ENCODE results near the gene TARS3.

Gene TARS3

DNA sequence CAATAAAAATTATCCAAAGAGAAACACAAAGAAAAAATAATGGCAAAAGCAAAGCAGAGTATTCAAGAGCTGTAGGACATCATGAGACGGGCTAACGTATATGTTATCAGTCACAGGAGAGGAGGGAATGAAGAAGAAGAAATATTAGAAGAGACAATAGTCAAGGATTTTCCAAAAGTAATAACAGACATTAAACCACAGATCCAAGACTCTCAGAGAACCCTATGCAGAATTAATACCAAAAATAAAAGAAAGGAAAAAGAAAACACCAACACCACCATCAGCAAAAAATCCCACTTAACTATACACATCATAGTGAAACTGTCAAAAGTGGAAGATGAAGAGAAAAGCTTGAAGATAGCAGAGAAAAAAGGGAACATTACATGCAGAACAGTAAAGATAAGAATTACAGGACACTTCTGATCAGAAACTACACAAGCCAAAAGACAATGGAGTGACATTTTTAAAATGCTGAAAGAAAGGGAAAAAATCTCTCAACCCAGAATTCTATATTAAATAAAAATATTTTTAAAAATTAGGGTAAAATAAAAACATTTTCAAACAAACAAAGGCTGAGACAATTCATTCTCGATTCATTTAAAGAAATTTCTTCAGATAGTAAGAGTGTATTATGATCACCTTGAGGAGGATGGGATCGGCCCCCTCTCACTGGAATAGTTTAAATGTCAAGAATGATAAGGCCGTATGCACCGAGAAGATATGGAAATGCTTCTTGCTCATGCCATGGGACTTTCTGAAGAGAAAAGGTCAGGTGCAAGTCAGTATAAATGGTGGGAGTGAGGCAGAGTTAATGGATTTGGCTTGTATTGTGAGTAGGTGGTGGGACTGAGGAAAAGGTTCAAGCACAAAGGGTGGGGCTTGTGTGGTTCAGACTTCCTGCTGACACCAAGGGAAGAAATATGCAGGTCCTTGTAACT, 100.6 kb downstream of the TARS3 start:
- no peak for DNase-seq (ENCODE audit: low spot score)
- TF ChIP-seq CTCF (IDR thresholded peaks at IDR 0.05; ENCODE audit: borderline replicate concordance, control extremely low read depth, extremely low read depth, insufficient read depth, missing control alignments), result no peak
- in situ Hi-C loops (cut with MboI; ENCODE audit: low sequenced_read_pairs, unreplicated experiment), result no loop called here

DNA sequence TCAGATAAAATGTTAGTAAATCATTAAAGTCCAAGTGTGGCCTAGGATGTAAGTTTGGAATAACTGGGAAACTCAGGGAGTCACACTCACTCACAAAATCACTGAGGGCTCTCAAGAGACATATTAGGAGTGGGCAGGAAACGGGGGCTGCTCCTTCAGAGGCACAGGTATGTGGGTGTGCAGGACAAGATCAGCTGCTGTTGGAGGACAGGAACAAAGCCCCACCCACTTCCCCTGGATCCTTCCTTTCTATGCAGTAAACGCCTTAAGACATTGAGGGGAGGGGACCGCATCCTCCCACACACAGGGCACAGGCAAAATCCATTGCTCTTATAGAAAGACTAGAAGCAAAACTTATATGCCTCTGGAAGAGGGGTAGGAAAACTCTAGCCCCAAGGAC, 102.3 kb downstream of the TARS3 start:
- in situ Hi-C loops (cut with MboI; ENCODE audit: low sequenced_read_pairs, unreplicated experiment), result no loop called here
- DNase-seq (ENCODE audit: low spot score), result no peak
- no peak for TF ChIP-seq CTCF (IDR thresholded peaks at IDR 0.05; ENCODE audit: borderline replicate concordance, control extremely low read depth, extremely low read depth, insufficient read depth, missing control alignments)

DNA sequence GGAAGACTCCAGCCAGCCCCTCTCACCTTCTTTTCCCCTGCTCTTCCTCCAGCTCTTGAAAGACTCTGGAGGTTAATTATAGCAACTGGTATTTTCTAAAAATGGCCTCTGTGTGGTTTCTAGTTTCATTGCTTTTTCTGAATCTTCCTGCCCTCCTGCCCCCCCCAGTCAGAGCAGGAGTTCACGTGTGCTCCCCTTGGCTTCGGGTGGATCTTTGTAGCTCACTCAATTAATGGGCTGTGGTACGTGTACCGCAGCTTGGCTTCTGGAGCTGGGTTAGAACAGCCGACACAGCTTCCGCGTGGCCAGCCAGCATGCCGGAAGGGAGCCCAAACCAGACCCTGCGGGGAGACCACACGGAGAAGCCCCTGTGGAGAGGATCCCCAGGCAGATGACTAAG, 103.6 kb downstream of the TARS3 start:
- DNase-seq (ENCODE audit: low spot score), result peak; percentile 36
- in situ Hi-C loops (cut with MboI; ENCODE audit: low sequenced_read_pairs, unreplicated experiment), result no loop called here

DNA sequence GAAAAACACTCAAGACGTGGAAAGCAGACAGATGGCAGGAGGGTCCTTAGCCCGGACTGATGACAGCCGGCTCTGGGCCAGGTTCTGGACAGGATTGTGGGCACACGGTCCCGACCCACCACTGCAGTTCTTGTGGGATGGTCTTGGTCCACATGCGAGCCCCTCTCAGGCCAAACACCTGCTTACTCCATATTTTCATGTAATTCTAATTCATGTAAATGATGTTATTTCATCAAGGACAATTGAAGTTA, 104.7 kb downstream of the TARS3 start:
- DNase-seq (ENCODE audit: low spot score), result no peak
- no peak for TF ChIP-seq CTCF (IDR thresholded peaks at IDR 0.05; ENCODE audit: borderline replicate concordance, control extremely low read depth, extremely low read depth, insufficient read depth, missing control alignments)
- in situ Hi-C loops (cut with MboI; ENCODE audit: low sequenced_read_pairs, unreplicated experiment), result no loop called here

More for the DNA sequence above, 103.6 kb downstream of the TARS3 start:
- no peak for TF ChIP-seq CTCF (IDR thresholded peaks at IDR 0.05; ENCODE audit: borderline replicate concordance, control extremely low read depth, extremely low read depth, insufficient read depth, missing control alignments)

GRCh38 chr15:101618851-101619614, 105.2 kb downstream of the TARS3 start:
- no peak for TF ChIP-seq CTCF (IDR thresholded peaks at IDR 0.05; ENCODE audit: borderline replicate concordance, control extremely low read depth, extremely low read depth, insufficient read depth, missing control alignments)
- in situ Hi-C loops (cut with MboI; ENCODE audit: low sequenced_read_pairs, unreplicated experiment), result no loop called here
- no peak for DNase-seq (ENCODE audit: low spot score)

DNA sequence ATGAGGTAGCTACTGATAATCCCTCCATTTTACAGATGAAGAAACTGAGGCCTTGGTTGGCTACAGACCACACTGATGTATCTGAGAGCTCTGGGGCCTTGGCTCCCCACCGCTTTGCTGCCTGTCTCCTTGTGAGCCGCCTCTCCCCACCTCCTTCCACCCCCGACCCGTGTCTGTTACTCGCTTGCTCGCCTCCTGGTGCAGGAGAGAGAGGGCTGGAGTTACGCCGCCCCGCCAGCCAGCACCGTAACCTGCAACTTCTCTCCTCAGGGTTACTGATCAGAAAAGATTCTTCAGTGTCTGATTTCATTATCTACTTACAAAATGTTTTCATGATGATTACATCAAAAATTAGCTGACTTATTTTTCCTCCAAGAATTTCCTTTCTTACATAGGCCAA, 106.2 kb downstream of the TARS3 start:
- no peak for TF ChIP-seq CTCF (IDR thresholded peaks at IDR 0.05; ENCODE audit: borderline replicate concordance, control extremely low read depth, extremely low read depth, insufficient read depth, missing control alignments)
- in situ Hi-C loops (cut with MboI; ENCODE audit: low sequenced_read_pairs, unreplicated experiment), result no loop called here

More for the DNA sequence above, 106.2 kb downstream of the TARS3 start:
- no peak for DNase-seq (ENCODE audit: low spot score)

Data from GM13976 (cell line).